GM12801 (cell line): ENCODE results near the gene ASTL.

ENCODE experiments used
- CTCF ChIP-seq: IDR thresholded peaks from one replicate; pipeline ENCODE4 v1.5.1; 2011; ENCODE audit warnings: control low read depth; ENCODE audit not compliant: insufficient read length; ENCODE audit errors: extremely low read depth

Gene ASTL

DNA sequence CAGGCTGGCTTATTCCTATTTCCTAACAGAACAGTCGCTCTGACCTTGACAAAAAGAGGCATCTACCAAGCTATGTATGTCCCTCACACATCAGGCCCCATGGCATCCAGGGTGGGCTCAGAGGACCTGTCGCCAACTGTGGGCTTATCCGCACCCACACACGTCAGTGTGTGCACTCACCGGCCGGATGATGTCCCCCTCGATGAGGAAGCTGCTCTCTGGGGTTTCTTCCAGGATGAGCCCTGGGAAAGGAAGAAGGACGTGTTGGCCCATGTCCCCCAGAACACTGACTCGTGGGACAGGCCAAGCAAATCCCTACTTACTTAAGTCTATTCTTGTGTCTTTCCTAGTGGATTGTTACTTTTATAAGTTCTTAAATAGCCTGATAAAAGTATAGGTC, 3.1 kb downstream of the ASTL start:
- no peak for TF ChIP-seq CTCF

- TF ChIP-seq CTCF = no peak
These were observed 3.9 kb downstream of the ASTL start for GRCh38 chr2:96134421-96134820.

- no peak for TF ChIP-seq CTCF
These were observed 6.2 kb downstream of the ASTL start for GRCh38 chr2:96131813-96132745.

- no peak for TF ChIP-seq CTCF
These were observed 7.0 kb downstream of the ASTL start for GRCh38 chr2:96131152-96131812.

GRCh38 chr2:96130483-96130882, 7.8 kb downstream of the ASTL start:
- TF ChIP-seq CTCF = no peak

- TF ChIP-seq CTCF = no peak
These were observed 8.7 kb downstream of the ASTL start for GRCh38 chr2:96129528-96130120.

DNA sequence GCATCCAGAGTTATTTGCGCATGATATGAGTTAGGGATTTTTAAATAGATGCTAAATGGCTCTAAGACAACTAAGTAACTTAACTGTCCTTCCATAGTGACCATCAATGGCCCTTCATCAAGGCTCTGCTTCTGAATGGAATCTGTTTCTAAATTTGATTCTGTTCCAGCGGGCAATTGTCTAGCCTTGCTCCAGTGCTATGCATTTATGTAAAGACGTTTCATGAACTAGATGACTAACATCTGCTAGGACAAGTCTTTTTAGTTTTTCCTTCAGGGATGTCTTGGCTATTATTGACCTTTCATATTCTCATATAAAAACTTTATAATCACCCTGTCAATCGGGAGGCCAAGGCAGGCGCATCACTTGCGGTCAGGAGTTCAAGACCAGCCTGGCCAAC, 9.8 kb downstream of the ASTL start:
- no peak for TF ChIP-seq CTCF
